Peyer's patch (tissue), 4 donors: ENCODE measurements around the gene BTBD1.

Experiments
- CTCF ChIP-seq, 6 experiments: fragments of 450-650 bp in 4 of 6; fragments of 200-600 bp in 2 of 6; sonication (generic) in 1 of 6; IDR thresholded peaks; one replicate each; pipeline ENCODE4 v1.5.1; 2017 to 2019; ENCODE audit warnings: antibody characterized with exemption in 6 of 6, mild to moderate bottlenecking in 3 of 6, moderate library complexity in 1 of 6
- POLR2A ChIP-seq, 2 donors: fragments of 450-650 bp; IDR thresholded peaks; one replicate each; pipeline ENCODE4 v1.5.1; 2017; ENCODE audit warnings: antibody characterized with exemption in 2 of 2, mild to moderate bottlenecking in 2 of 2, moderate library complexity in 2 of 2

- TF ChIP-seq CTCF (IDR thresholded peaks at IDR 0.05) (no peak), POLR2A (IDR thresholded peaks at IDR 0.05) (no peak)
Observed at GRCh38 chr15:82995938-82996337, 71.1 kb downstream of the BTBD1 start.
